Medulla oblongata (tissue), 1 donor: ENCODE data around the gene PNPT1.
"Not testable (repeated sequence)": the region's sequence is repeated elsewhere in the genome, so short reads cannot be mapped to it uniquely, and the experiment has no call there.

Experiments
- DNase-seq: peaks from one replicate; pipeline ENCODE4 v3.0.0-alpha.2; 2015; ENCODE audit errors: extremely low spot score

The PNPT1 gene

GRCh38 chr2:55693181-55694125 is at the start of gene PNPT1:
PNPT1 (minus strand) TSS chr2:55693844; CDS start chr2:55693823, 21 bp downstream.
- peak; percentile 95 for DNase-seq

GRCh38 chr2:55742996-55743395 is 49.4 kb upstream of the PNPT1 start:
- DNase-seq: no peak

GRCh38 chr2:55736019-55736536 is 42.4 kb upstream of the PNPT1 start:
- DNase-seq: not testable (repeated sequence)

GRCh38 chr2:55734726-55735125 is 41.1 kb upstream of the PNPT1 start:
- DNase-seq: no peak

GRCh38 chr2:55733335-55733734 is 39.7 kb upstream of the PNPT1 start:
- no peak for DNase-seq

GRCh38 chr2:55732854-55733253 is 39.2 kb upstream of the PNPT1 start:
- DNase-seq: no peak

GRCh38 chr2:55729136-55729685 is 35.6 kb upstream of the PNPT1 start:
- DNase-seq: no peak

- no peak for DNase-seq
These were observed 28.1 kb upstream of the PNPT1 start for GRCh38 chr2:55721596-55722215.

- no peak for DNase-seq
These were observed 26.8 kb upstream of the PNPT1 start for GRCh38 chr2:55720417-55720816.

GRCh38 chr2:55719852-55720251 is 26.2 kb upstream of the PNPT1 start:
- no peak for DNase-seq

- DNase-seq: peak; percentile 87
These were observed 24.7 kb upstream of the PNPT1 start for GRCh38 chr2:55718165-55719008.

GRCh38 chr2:55715626-55716025 is 22.0 kb upstream of the PNPT1 start:
- no peak for DNase-seq

- DNase-seq: not testable (repeated sequence)
These were observed 21.5 kb upstream of the PNPT1 start for GRCh38 chr2:55715178-55715577.

- no peak for DNase-seq
These were observed 18.9 kb upstream of the PNPT1 start for GRCh38 chr2:55712477-55713060.

GRCh38 chr2:55710025-55710424 is 16.4 kb upstream of the PNPT1 start:
- DNase-seq: no peak

GRCh38 chr2:55707751-55708150 is 14.1 kb upstream of the PNPT1 start:
- peak; percentile 90 for DNase-seq

GRCh38 chr2:55706258-55706657 is 12.6 kb upstream of the PNPT1 start:
- not testable (repeated sequence) for DNase-seq

GRCh38 chr2:55705027-55705653 is 11.5 kb upstream of the PNPT1 start:
- no peak for DNase-seq

- DNase-seq: no peak
These were observed 9.7 kb upstream of the PNPT1 start for GRCh38 chr2:55703350-55703749.

- not testable (repeated sequence) for DNase-seq
These were observed 904 bp downstream of the PNPT1 start for GRCh38 chr2:55692740-55693139.

GRCh38 chr2:55672630-55673029 is 21.0 kb downstream of the PNPT1 start:
- DNase-seq: no peak
